Activated CD4-positive, alpha-beta T cell treated with anti-CD3 and anti-CD28 coated beads, Interleukin-2, amount 10 ng/mL, durations not matched to agents 7 days and 5 days (primary cell): ENCODE data around the gene ANKRD36. TPM values are rescaled to one million over a fixed set of nuclear protein-coding genes. Genes with fewer than 3 reads are reported as not detected.
"Not testable (repeated sequence)": the region's sequence is repeated elsewhere in the genome, so short reads cannot be mapped to it uniquely, and the experiment has no call there.

Experiments used
- CTCF ChIA-PET: fragments of 350-600 bp; sonication (Branson Sonifier 250); formaldehyde crosslinking; loops from one replicate; lab custom pipeline; 2021; ENCODE audit warnings: antibody characterized with exemption; lab: Charles Lee
- POLR2A ChIA-PET: fragments of 350-600 bp; sonication (Branson Sonifier 250); formaldehyde crosslinking; loops from one replicate; lab custom pipeline; 2021; ENCODE audit warnings: antibody characterized with exemption; lab: Charles Lee
- DNase-seq: peaks from one replicate; pipeline ENCODE4 v3.0.0-alpha.2; 2020
- H3K27ac Mint-ChIP-seq: one replicate; pipeline ENCODE4 v1.8.0; 2021; ENCODE audit warnings: mild to moderate bottlenecking, moderate library complexity, mixed read lengths
- H3K27me3 Mint-ChIP-seq: one replicate; pipeline ENCODE4 v1.8.0; 2021; ENCODE audit warnings: mixed read lengths
- H3K36me3 Mint-ChIP-seq: one replicate; pipeline ENCODE4 v1.8.0; 2021; ENCODE audit warnings: low read depth, mixed read lengths
- H3K4me1 Mint-ChIP-seq: one replicate; pipeline ENCODE4 v1.8.0; 2021; ENCODE audit warnings: mixed read lengths
- H3K4me3 Mint-ChIP-seq: one replicate; pipeline ENCODE4 v1.8.0; 2021; ENCODE audit warnings: mild to moderate bottlenecking, moderate library complexity, mixed read lengths
- H3K9me3 Mint-ChIP-seq: one replicate; pipeline ENCODE4 v1.8.0; 2021; ENCODE audit warnings: mixed read lengths
- total RNA-seq, 2 experiments: library from RNA; stranded (reverse); gene quantifications; one replicate each; pipeline ENCODE4 v1.2.3, GENCODE V29; 2021

ANKRD36 gene
- total RNA-seq, 2 experiments from 2014 or later = 54.7 to 59.5 TPM

GRCh38 chr2:97093983-97094771 is 18.8 kb upstream of the ANKRD36 start:
- H3K36me3 Mint-ChIP-seq, CTCF ChIA-PET, DNase-seq, H3K27me3 Mint-ChIP-seq, H3K9me3 Mint-ChIP-seq, POLR2A ChIA-PET: not testable (repeated sequence)
- H3K27ac Mint-ChIP-seq = peak overlapping the region; percentile 36
- H3K4me3 Mint-ChIP-seq = peak overlapping the region; percentile 59
- H3K4me1 Mint-ChIP-seq = peaks cover 13% of the 10 kb centered on the region

- CTCF ChIA-PET = interaction anchor here (1.2 kb wide), 1 partner anchor 18 kb away, joined by 3 read pairs; the partner anchor contains the start of gene ANKRD36
- DNase-seq = peak; percentile 92
Observed at GRCh38 chr2:97094772-97095611, 18.0 kb upstream of the ANKRD36 start, which contains the start of gene FAHD2B. TSS of gene FAHD2B (minus strand) at chr2:97094882. CDS start at chr2:97091706, 3,176 bp downstream.

GRCh38 chr2:97095661-97096060 is 17.3 kb upstream of the ANKRD36 start:
- H3K27ac Mint-ChIP-seq = peak overlapping the region; percentile 11
- peak overlapping the region; percentile 72 for H3K4me3 Mint-ChIP-seq
- peaks cover 2% of the 10 kb centered on the region for H3K9me3 Mint-ChIP-seq
- ChIA-PET CTCF (interaction anchor here (1.2 kb wide), 1 partner anchor 17 kb away, joined by 3 read pairs; the partner anchor contains the start of gene ANKRD36), POLR2A (no interaction called here)
- H3K36me3 Mint-ChIP-seq = no peaks in the 10 kb centered on the region
- no peak for DNase-seq
- H3K27me3 Mint-ChIP-seq = peaks cover 10% of the 10 kb centered on the region
- H3K4me1 Mint-ChIP-seq = peaks cover 13% of the 10 kb centered on the region

More at GRCh38 chr2:97094772-97095611, 18.0 kb upstream of the ANKRD36 start, which contains the start of gene FAHD2B:
- H3K4me3 Mint-ChIP-seq = peak within 1 kb of the TSS; percentile 72
- H3K9me3 Mint-ChIP-seq, H3K27me3 Mint-ChIP-seq, POLR2A ChIA-PET, H3K36me3 Mint-ChIP-seq: not testable (repeated sequence)
- H3K4me1 Mint-ChIP-seq = peaks cover 13% of the 10 kb centered on the region
- peak within 1 kb of the TSS; percentile 86 for H3K27ac Mint-ChIP-seq

- POLR2A ChIA-PET, DNase-seq, H3K4me1 Mint-ChIP-seq, H3K4me3 Mint-ChIP-seq, H3K9me3 Mint-ChIP-seq, H3K27ac Mint-ChIP-seq, H3K36me3 Mint-ChIP-seq, CTCF ChIA-PET: not testable (repeated sequence)
- peaks cover 27% of the 10 kb centered on the region for H3K27me3 Mint-ChIP-seq
Observed at GRCh38 chr2:97098786-97099372, 14.1 kb upstream of the ANKRD36 start.

GRCh38 chr2:97106878-97107277 is 6.1 kb upstream of the ANKRD36 start:
- H3K9me3 Mint-ChIP-seq, POLR2A ChIA-PET, DNase-seq, H3K4me3 Mint-ChIP-seq, H3K36me3 Mint-ChIP-seq, H3K4me1 Mint-ChIP-seq, CTCF ChIA-PET, H3K27ac Mint-ChIP-seq: not testable (repeated sequence)
- H3K27me3 Mint-ChIP-seq = peaks cover 62% of the 10 kb centered on the region

GRCh38 chr2:97111246-97111645 is 1.7 kb upstream of the ANKRD36 start:
- H3K9me3 Mint-ChIP-seq, H3K4me3 Mint-ChIP-seq, POLR2A ChIA-PET, H3K27ac Mint-ChIP-seq, H3K36me3 Mint-ChIP-seq, DNase-seq: not testable (repeated sequence)
- Mint-ChIP-seq H3K27me3 (peaks cover 37% of the 10 kb centered on the region), H3K4me1 (peaks cover 10% of the 10 kb centered on the region)
- CTCF ChIA-PET = interaction anchor here (1.5 to 2.2 kb wide), 3 partner anchors 101 to 294 kb away, joined by 4 to 15 read pairs (median 5); partner anchors contain the start of genes ANKRD39 and CNNM3

GRCh38 chr2:97112320-97113049 is 468 bp upstream of the ANKRD36 start:
- POLR2A ChIA-PET = interaction anchor here (1.3 kb wide), 1 partner anchor 150 kb away, joined by 3 read pairs; no protein-coding TSS in a partner anchor
- not testable (repeated sequence) for H3K9me3 Mint-ChIP-seq, H3K36me3 Mint-ChIP-seq
- DNase-seq = peak; percentile 73
- H3K27ac Mint-ChIP-seq = peak overlapping the region; percentile 93
- H3K27me3 Mint-ChIP-seq = peaks cover 26% of the 10 kb centered on the region
- H3K4me3 Mint-ChIP-seq = peak overlapping the region; percentile 94
- CTCF ChIA-PET = interaction anchor here (0.7 to 2.2 kb wide), 21 partner anchors 9 to 350 kb away, joined by 3 to 15 read pairs (median 4); partner anchors contain the start of genes ANKRD39 and CNNM3
- H3K4me1 Mint-ChIP-seq = peaks cover 12% of the 10 kb centered on the region

- CTCF ChIA-PET, H3K9me3 Mint-ChIP-seq, POLR2A ChIA-PET, H3K36me3 Mint-ChIP-seq: not testable (repeated sequence)
- Mint-ChIP-seq H3K27me3 (peaks cover 18% of the 10 kb centered on the region), H3K4me1 (peaks cover 12% of the 10 kb centered on the region), H3K4me3 (peak overlapping the region; percentile 94), H3K27ac (peak overlapping the region; percentile 97)
- peak; percentile 20 for DNase-seq
Observed at GRCh38 chr2:97113882-97114255, 916 bp downstream of the ANKRD36 start.

- H3K27me3 Mint-ChIP-seq, POLR2A ChIA-PET: not testable (repeated sequence)
Observed at GRCh38 chr2:97129090-97129489, 16.1 kb downstream of the ANKRD36 start.

GRCh38 chr2:97144016-97144415 is 31.1 kb downstream of the ANKRD36 start:
- H3K27me3 Mint-ChIP-seq, CTCF ChIA-PET: not testable (repeated sequence)

More at GRCh38 chr2:97129090-97129489, 16.1 kb downstream of the ANKRD36 start:
- peaks cover 34% of the 10 kb centered on the region for H3K36me3 Mint-ChIP-seq
- CTCF ChIA-PET, H3K4me3 Mint-ChIP-seq, H3K4me1 Mint-ChIP-seq, H3K9me3 Mint-ChIP-seq, DNase-seq, H3K27ac Mint-ChIP-seq: not testable (repeated sequence)

GRCh38 chr2:97166548-97166947 is 53.6 kb downstream of the ANKRD36 start:
- H3K4me1 Mint-ChIP-seq, H3K27ac Mint-ChIP-seq, H3K27me3 Mint-ChIP-seq, POLR2A ChIA-PET, CTCF ChIA-PET, DNase-seq, H3K4me3 Mint-ChIP-seq: not testable (repeated sequence)
- H3K9me3 Mint-ChIP-seq = peaks cover 15% of the 10 kb centered on the region
- peaks cover 51% of the 10 kb centered on the region for H3K36me3 Mint-ChIP-seq

More at GRCh38 chr2:97144016-97144415, 31.1 kb downstream of the ANKRD36 start:
- H3K36me3 Mint-ChIP-seq = peaks cover 37% of the 10 kb centered on the region
- POLR2A ChIA-PET, DNase-seq, H3K27ac Mint-ChIP-seq, H3K9me3 Mint-ChIP-seq, H3K4me3 Mint-ChIP-seq, H3K4me1 Mint-ChIP-seq: not testable (repeated sequence)

GRCh38 chr2:97167938-97168337 is 55.0 kb downstream of the ANKRD36 start:
- POLR2A ChIA-PET, H3K27ac Mint-ChIP-seq, CTCF ChIA-PET, H3K27me3 Mint-ChIP-seq, H3K4me1 Mint-ChIP-seq, H3K4me3 Mint-ChIP-seq, DNase-seq: not testable (repeated sequence)
- Mint-ChIP-seq H3K36me3 (peaks cover 51% of the 10 kb centered on the region), H3K9me3 (peaks cover 15% of the 10 kb centered on the region)
